Left lung (tissue), 10 donors: ENCODE measurements around the gene IDI1. TPM values are rescaled to one million over a fixed set of nuclear protein-coding genes. Genes with fewer than 3 reads are reported as not detected.

Source experiments
- ATAC-seq: fragments of 200-7000 bp; cut with Tn5 transposase; one replicate; pipeline ENCODE4 v1.9.1; 2020; ENCODE audit warnings: moderate library complexity
- DNase-seq, 4 donors: peaks; one replicate each; pipeline ENCODE4 v3.0.0-alpha.2; 2013 to 2020
- H3K27ac ChIP-seq, 2 donors: fragments of 200-600 bp; sonication (generic) in 1 of 2; one replicate each; pipeline versions ENCODE4 v1.5.0 to v1.8.0; 2020 to 2021
- H3K27me3 ChIP-seq, 2 donors: fragments of 200-600 bp; sonication (generic) in 1 of 2; one replicate each; pipeline versions ENCODE4 v1.5.0 to v1.8.0; 2020 to 2021
- H3K36me3 ChIP-seq, 2 donors: fragments of 200-600 bp; sonication (generic) in 1 of 2; one replicate each; pipeline versions ENCODE4 v1.5.0 to v1.8.0; 2020 to 2021
- H3K4me1 ChIP-seq, 2 donors: fragments of 200-600 bp; one replicate each; pipeline ENCODE4 v1.8.0; 2021
- H3K4me3 ChIP-seq, 2 donors: fragments of 200-600 bp; sonication (generic) in 1 of 2; one replicate each; pipeline versions ENCODE4 v1.5.0 to v1.8.0; 2020 to 2021; ENCODE audit warnings: mild to moderate bottlenecking in 1 of 2
- H3K9me3 ChIP-seq, 2 donors: fragments of 200-600 bp; sonication (generic) in 1 of 2; one replicate each; pipeline versions ENCODE4 v1.5.0 to v1.8.0; 2020 to 2021
- intact Hi-C, 2 donors: fragments of 100-400 bp; cut with DNase I; formaldehyde crosslinking; loops; one replicate each; pipeline versions ENCODE4 v1.11.2 to v1.14.2; 2022
- polyA plus RNA-seq, 6 donors: library from polyadenylated mRNA; unstranded; fragments of 120-200 nt; gene quantifications; one replicate each; pipeline ENCODE4 v1.2.1, GENCODE V29; 2013; ENCODE audit not compliant: insufficient read length in 6 of 6
- total RNA-seq, 2 donors: library from RNA; stranded (reverse); fragmentation: NEBNext Ultra II Directional; extraction: Animal tissue kit (Norgen Biotek cat#: 25700); gene quantifications; one replicate each; pipeline ENCODE4 v1.2.1, GENCODE V29; 2021
- TF ChIP-seq, protein P1 (sequence below), 2 donors: fragments of 200-600 bp; sonication (generic) in 1 of 2; IDR thresholded peaks; one replicate each; pipeline versions ENCODE4 v1.5.0 to v1.8.0; 2021; ENCODE audit warnings: antibody characterized with exemption in 2 of 2
- donor health status: DM: no; HTN: yes; CAD: no.
- donor health status: DM: no; HTN: no; CAD: no.

The IDI1 gene
- total and polyA plus RNA-seq, 8 donors: 43.7 to 101 (median 62.6) TPM

DNA sequence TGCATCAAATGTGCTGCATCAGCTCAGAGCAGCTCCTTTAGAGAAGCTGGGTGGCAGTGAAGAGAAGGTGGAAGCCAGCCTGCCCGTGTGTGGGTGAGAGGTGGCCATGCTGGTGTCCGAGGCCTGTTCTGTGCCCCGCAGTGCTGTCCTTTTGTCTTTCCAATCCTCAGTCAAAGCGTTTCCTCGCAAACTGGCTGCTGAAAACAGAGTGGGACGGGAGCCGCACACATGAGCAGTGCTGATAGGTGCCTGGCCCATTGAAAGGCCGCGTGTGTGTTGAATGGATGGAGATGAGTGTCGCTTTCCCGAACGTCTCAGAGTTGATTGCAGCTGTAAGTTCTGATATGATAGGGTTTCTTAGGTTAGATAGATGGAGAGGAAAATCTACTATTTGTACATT lies 46.6 kb upstream of the IDI1 start:
- intact Hi-C loops: no loop called here
- Histone ChIP-seq H3K4me1 (no peaks in the 10 kb centered on the region), H3K4me3 (no peak overlapping the region), H3K27me3 (no peaks in the 10 kb centered on the region), H3K27ac (no peak overlapping the region), H3K36me3 (peaks cover 0 to 96% of the 10 kb centered on the region in 2 donors), H3K9me3 (no peaks in the 10 kb centered on the region)
- DNase-seq (no peak), ATAC-seq (no peak)
- TF ChIP-seq, protein P1, sequence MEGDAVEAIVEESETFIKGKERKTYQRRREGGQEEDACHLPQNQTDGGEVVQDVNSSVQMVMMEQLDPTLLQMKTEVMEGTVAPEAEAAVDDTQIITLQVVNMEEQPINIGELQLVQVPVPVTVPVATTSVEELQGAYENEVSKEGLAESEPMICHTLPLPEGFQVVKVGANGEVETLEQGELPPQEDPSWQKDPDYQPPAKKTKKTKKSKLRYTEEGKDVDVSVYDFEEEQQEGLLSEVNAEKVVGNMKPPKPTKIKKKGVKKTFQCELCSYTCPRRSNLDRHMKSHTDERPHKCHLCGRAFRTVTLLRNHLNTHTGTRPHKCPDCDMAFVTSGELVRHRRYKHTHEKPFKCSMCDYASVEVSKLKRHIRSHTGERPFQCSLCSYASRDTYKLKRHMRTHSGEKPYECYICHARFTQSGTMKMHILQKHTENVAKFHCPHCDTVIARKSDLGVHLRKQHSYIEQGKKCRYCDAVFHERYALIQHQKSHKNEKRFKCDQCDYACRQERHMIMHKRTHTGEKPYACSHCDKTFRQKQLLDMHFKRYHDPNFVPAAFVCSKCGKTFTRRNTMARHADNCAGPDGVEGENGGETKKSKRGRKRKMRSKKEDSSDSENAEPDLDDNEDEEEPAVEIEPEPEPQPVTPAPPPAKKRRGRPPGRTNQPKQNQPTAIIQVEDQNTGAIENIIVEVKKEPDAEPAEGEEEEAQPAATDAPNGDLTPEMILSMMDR (IDR thresholded peaks at IDR 0.05): no peak

DNA sequence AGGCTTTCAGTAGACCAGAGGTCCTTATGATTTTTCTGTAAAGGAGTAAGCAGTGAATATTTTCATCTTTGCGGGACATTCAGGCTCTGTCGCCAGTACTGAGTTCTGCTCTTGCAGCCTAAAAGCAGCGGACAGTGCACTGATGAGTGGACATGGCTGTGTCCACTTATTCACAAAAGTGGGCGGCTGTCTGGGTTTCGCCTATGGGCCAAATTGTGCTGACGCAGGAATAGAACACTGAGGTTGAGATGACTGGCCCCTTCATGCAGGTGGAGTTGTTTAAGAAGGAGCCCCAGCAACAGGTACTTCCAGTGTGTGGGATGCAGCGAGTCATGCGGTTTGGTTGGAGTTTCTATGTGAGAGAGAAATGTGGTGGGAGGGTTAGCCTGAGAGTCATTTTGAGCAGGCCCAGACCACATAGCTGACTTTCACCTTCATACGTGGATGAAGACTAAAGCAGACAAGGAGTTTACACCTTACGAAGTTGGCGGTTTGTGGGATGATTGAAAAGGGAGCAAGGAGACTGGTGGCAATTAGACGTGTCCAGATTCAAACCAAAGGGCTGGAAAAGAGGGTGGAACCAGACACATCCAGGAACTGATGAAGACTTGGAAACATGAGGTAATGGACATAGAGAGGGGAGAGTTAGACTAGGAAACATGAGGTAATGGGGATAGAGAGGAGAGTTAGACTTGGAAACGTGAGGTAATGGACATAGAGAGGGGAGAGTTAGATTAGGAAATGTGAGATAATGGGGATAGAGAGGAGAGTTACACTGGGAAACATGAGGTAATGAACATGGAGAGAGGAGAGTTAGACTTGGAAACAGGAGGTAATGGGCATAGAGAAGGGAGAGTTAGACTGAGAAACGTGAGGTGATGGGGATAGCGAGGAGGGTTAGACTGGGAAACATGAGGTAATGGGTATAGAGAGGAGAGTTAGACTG lies 45.5 kb upstream of the IDI1 start:
- no peak for ATAC-seq
- Histone ChIP-seq H3K9me3 (no peaks in the 10 kb centered on the region), H3K4me1 (no peaks in the 10 kb centered on the region), H3K36me3 (peaks cover 0 to 97% of the 10 kb centered on the region in 2 donors), H3K27ac (no peak overlapping the region), H3K27me3 (no peaks in the 10 kb centered on the region), H3K4me3 (no peak overlapping the region)
- TF ChIP-seq, protein P1 (IDR thresholded peaks at IDR 0.05): no peak
- no peak for DNase-seq
- intact Hi-C loops: no loop called here

DNA sequence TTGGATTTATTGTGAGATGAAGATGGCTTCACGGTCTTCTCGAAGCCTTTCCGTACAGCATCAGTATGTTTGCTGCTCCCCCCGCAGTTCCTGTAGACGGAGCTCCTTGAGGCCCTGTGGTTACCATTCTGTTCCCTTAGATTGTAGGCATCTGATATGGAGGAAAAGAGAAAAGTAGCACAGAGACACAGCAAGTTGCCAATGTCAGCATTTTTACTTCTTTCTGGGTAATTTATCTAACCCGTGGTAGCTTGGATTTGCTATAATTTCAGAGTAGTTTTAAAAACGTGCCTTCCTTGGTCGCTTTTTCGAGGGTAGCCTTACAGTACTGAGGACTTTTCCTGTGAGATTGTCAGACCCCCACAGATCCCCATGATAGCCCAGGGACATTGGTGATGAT lies 44.8 kb upstream of the IDI1 start:
- TF ChIP-seq, protein P1 (IDR thresholded peaks at IDR 0.05): no peak

DNA sequence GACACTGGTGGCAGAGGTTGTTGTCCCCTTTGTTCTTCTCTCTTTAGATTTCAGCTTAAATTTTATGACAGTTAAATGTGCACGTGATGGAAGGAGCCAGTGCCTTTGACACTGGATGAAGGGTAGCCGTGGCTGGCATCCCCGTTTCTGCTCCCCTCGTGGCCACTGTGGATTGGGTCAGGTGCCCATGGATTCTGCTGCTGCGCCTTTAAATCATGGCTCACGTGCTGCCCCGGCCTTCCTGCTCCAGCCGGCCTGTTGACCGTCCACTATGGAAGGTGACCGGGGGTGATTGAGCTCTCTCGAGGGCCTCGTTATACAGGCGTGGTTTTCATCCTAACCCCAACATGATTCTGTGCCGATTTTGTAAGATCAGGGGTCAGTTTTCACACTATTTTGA lies 41.8 kb upstream of the IDI1 start:
- DNase-seq (no peak), ATAC-seq (no peak)
- intact Hi-C loops: no loop called here
- Histone ChIP-seq H3K27me3 (no peaks in the 10 kb centered on the region), H3K4me1 (no peaks in the 10 kb centered on the region), H3K36me3 (peaks cover 0 to 97% of the 10 kb centered on the region in 2 donors), H3K27ac (no peak overlapping the region), H3K9me3 (no peaks in the 10 kb centered on the region), H3K4me3 (no peak overlapping the region)
- TF ChIP-seq, protein P1 (IDR thresholded peaks at IDR 0.05): no peak

More for the DNA sequence above, 44.8 kb upstream of the IDI1 start:
- peaks cover 0 to 97% of the 10 kb centered on the region in 2 donors for H3K36me3 ChIP-seq
- intact Hi-C loops: no loop called here
- no peaks in the 10 kb centered on the region for H3K9me3 ChIP-seq
- no peaks in the 10 kb centered on the region for H3K4me1 ChIP-seq
- H3K27ac ChIP-seq: no peak overlapping the region
- no peaks in the 10 kb centered on the region for H3K27me3 ChIP-seq
- no peak for DNase-seq
- no peak for ATAC-seq
- H3K4me3 ChIP-seq: no peak overlapping the region

DNA sequence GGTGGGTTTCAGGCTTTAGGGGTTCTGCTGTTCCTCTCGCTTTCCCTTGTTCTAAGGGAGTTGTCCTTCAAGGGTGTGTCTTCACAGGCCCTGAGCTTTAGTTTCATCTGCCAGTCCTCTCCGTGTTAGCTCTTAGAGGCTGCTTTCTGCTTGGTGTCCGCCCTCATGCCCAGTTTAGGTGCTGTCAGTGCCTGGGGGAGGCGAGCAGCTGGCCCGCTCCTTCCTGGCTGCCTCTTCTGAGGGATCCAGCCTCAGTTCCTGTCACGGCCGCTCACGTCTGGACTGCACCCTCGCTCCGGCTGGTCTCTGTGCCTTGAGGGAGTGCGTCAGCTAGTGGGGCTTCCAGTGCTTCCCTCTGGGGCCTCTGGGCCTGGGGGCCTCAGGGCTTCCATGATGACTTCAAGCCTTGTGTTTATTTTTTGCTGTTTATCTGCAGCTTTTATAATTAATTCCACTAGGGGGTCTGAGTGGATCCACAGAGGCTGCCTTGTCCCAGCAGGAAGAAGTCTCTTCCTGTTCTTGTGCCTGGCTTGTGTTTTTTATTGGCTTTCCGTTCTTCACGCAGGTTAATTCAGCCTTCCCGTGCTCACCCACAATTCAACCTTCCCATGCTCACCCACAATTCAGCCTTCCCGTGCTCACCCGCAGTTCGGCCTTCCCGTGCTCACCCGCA lies 40.2 kb upstream of the IDI1 start:
- H3K27ac ChIP-seq: no peak overlapping the region
- DNase-seq (no peak), ATAC-seq (no peak)
- H3K4me3 ChIP-seq: no peak overlapping the region
- no peaks in the 10 kb centered on the region for H3K27me3 ChIP-seq
- intact Hi-C loops: no loop called here
- no peaks in the 10 kb centered on the region for H3K9me3 ChIP-seq
- no peaks in the 10 kb centered on the region for H3K4me1 ChIP-seq
- TF ChIP-seq, protein P1 (IDR thresholded peaks at IDR 0.05): no peak
- peaks cover 0 to 97% of the 10 kb centered on the region in 2 donors for H3K36me3 ChIP-seq
